ENCODE data around the gene GNAT1. TPM values are rescaled to one million over a fixed set of nuclear protein-coding genes. Genes with fewer than 3 reads are reported as not detected.
A peak's percentile ranks its signal among the peaks of the same experiment; 100 is the strongest.
"Not testable (repeated sequence)": the region's sequence is repeated elsewhere in the genome, so short reads cannot be mapped to it uniquely, and the experiment has no call there.

The GNAT1 gene
- total RNA-seq, 2 donors from 2014 or later: not detected

GRCh38 chr3:50222169-50222528, 30.7 kb downstream of the GNAT1 start:
- intact Hi-C loops (cut with DNase I): no loop called here
- Histone ChIP-seq H3K9me3 (no peaks in the 10 kb centered on the region), H3K27me3 (replicated peaks; ENCODE audit: insufficient read depth) (no peaks in the 10 kb centered on the region), H3K36me3 (no peaks in the 10 kb centered on the region), H3K4me3 (no peak overlapping the region), H3K27ac (no peak overlapping the region), H3K4me1 (replicated peaks) (no peaks in the 10 kb centered on the region)
- no peak for DNase-seq (ENCODE audit: low spot score)
- WGBS: 100% methylated on average over 1 of the region's 1 CpG
- TF ChIP-seq POLR2AphosphoS5 (IDR thresholded peaks at IDR 0.05) (no peak), POLR2A (IDR thresholded peaks at IDR 0.05) (no peak), CTCF (IDR thresholded peaks at IDR 0.05) (no peak)

- no peaks in the 10 kb centered on the region for H3K4me1 ChIP-seq (replicated peaks)
- no peaks in the 10 kb centered on the region for H3K9me3 ChIP-seq
- no peak for DNase-seq (ENCODE audit: low spot score)
- no peak for TF ChIP-seq CTCF (IDR thresholded peaks at IDR 0.05)
- no peak overlapping the region for H3K4me3 ChIP-seq
- H3K27me3 ChIP-seq (replicated peaks; ENCODE audit: insufficient read depth): no peaks in the 10 kb centered on the region
- H3K36me3 ChIP-seq: no peaks in the 10 kb centered on the region
- no peak overlapping the region for H3K27ac ChIP-seq
- 71% methylated on average over 5 of the region's 5 CpGs for WGBS
- intact Hi-C loops (cut with DNase I): no loop called here
Measured at GRCh38 chr3:50224639-50225038, 33.2 kb downstream of the GNAT1 start.

- H3K27me3 ChIP-seq (replicated peaks; ENCODE audit: insufficient read depth): no peaks in the 10 kb centered on the region
- no peaks in the 10 kb centered on the region for H3K9me3 ChIP-seq
- WGBS: under 1% methylated on average over 40 of the region's 40 CpGs
- no peaks in the 10 kb centered on the region for H3K36me3 ChIP-seq
- peak overlapping the region; percentile 44 to 54 for H3K4me3 ChIP-seq
- peak; percentile 35 for DNase-seq (ENCODE audit: low spot score)
- peak; percentile 6 for TF ChIP-seq POLR2A (IDR thresholded peaks at IDR 0.05)
- no peak for TF ChIP-seq CTCF (IDR thresholded peaks at IDR 0.05)
- no peak for TF ChIP-seq POLR2AphosphoS5 (IDR thresholded peaks at IDR 0.05)
- H3K4me1 ChIP-seq (replicated peaks): no peaks in the 10 kb centered on the region
- H3K27ac ChIP-seq: peak overlapping the region; percentile 55 to 73
- intact Hi-C loops (cut with DNase I): loop anchor here (1.0 kb wide), 3 partner anchors 19 to 46 kb away; no protein-coding TSS in a partner anchor
Measured at GRCh38 chr3:50226888-50227389, 35.5 kb downstream of the GNAT1 start.

GRCh38 chr3:50227390-50228183, 36.2 kb downstream of the GNAT1 start:
- peak; percentile 93 for DNase-seq (ENCODE audit: low spot score)
- intact Hi-C loops (cut with DNase I): loop anchor here (1.0 kb wide), 1 partner anchor 19 kb away; no protein-coding TSS in a partner anchor
- Histone ChIP-seq H3K27ac (peak overlapping the region; percentile 61 to 73), H3K9me3 (no peaks in the 10 kb centered on the region), H3K4me1 (replicated peaks) (no peaks in the 10 kb centered on the region), H3K27me3 (replicated peaks; ENCODE audit: insufficient read depth) (no peaks in the 10 kb centered on the region), H3K36me3 (no peaks in the 10 kb centered on the region), H3K4me3 (peak overlapping the region; percentile 44 to 54)
- TF ChIP-seq POLR2AphosphoS5 (IDR thresholded peaks at IDR 0.05) (peak; percentile 91), POLR2A (IDR thresholded peaks at IDR 0.05) (peak; percentile 65), CTCF (IDR thresholded peaks at IDR 0.05) (peak; percentile 86 to 98 (median 94))
- 2% methylated on average over 43 of the region's 51 CpGs for WGBS

- 23% methylated on average over 15 of the region's 15 CpGs for WGBS
Measured at GRCh38 chr3:50228184-50228763, 36.9 kb downstream of the GNAT1 start.

More at GRCh38 chr3:50228184-50228763, 36.9 kb downstream of the GNAT1 start:
- DNase-seq (ENCODE audit: low spot score); H3K9me3 ChIP-seq; H3K4me1 ChIP-seq (replicated peaks); H3K27me3 ChIP-seq (replicated peaks; ENCODE audit: insufficient read depth); H3K36me3 ChIP-seq; intact Hi-C loops (cut with DNase I): not testable (repeated sequence)
- Histone ChIP-seq H3K4me3 (peak overlapping the region; percentile 44 to 54), H3K27ac (peak overlapping the region; percentile 61 to 73)
